DND-41 (cell line): ENCODE results near the gene PCA3.

ENCODE experiments used
- CTCF ChIP-seq: IDR thresholded peaks from 2 replicates; pipeline ENCODE4 v1.5.1; 2012; ENCODE audit warnings: borderline replicate concordance, low read length, moderate library complexity, mild to moderate bottlenecking; ENCODE audit not compliant: poor library complexity, severe bottlenecking; ENCODE audit errors: extremely low read depth
- EZH2 ChIP-seq: IDR thresholded peaks from 3 replicates; pipeline ENCODE4 v1.6.1; 2012; ENCODE audit warnings: borderline replicate concordance, low read depth, mild to moderate bottlenecking, moderate library complexity, low read length, inconsistent platforms; ENCODE audit not compliant: severe bottlenecking

- TF ChIP-seq CTCF (no peak), EZH2 (no peak)
Measured at GRCh38 chr9:76729116-76729515, 35.1 kb upstream of the PCA3 start.
